Stimulated activated naive CD4-positive, alpha-beta T cell (primary cell): ENCODE data around the gene LIPH.
"Not testable (repeated sequence)": the region's sequence is repeated elsewhere in the genome, so short reads cannot be mapped to it uniquely, and the experiment has no call there.

Experiments used
- DNase-seq, 6 experiments: peaks; one replicate each; lab custom pipeline; 2025; lab: John Stamatoyannopoulos, UW

Gene LIPH

DNA sequence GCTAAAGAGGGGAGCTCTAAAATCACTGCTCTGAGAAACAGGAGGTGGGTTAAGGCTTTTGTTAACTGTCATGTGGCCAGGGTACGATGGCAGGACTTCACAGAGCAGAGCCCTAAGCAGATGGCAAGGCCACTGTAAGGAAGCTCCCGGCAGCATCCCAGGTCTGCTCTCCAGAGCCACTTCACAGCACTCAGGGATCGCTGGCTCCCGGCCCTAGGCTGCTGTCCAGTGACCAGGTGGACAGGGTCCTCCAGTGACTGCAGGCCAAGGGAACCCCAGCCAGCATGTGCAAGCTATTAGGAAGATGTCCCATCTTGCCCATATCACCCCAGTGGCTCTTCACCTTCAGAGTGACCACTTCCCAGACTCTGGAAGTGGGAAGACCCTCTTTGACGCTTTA, 63.9 kb downstream of the LIPH start:
- no peak for DNase-seq

DNA sequence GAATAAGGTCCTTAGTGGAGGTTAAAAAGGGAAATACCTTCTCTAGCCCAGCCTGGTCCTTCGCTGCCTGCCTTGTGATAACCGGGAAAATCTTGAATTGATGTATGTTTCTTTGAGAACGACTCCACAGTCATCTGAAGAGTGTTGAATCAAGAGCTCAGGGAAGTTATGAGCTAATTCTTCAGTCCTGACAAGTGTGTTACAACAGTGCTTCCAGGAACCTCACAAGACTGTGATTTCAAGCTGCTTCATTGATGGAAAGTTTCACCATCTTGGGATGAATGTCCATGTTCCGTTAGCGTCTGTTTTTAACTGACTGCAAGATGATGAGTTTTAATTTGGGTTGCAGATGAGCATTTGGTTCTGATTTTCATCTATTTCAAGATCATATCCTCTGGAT, 66.0 kb downstream of the LIPH start:
- no peak for DNase-seq

DNA sequence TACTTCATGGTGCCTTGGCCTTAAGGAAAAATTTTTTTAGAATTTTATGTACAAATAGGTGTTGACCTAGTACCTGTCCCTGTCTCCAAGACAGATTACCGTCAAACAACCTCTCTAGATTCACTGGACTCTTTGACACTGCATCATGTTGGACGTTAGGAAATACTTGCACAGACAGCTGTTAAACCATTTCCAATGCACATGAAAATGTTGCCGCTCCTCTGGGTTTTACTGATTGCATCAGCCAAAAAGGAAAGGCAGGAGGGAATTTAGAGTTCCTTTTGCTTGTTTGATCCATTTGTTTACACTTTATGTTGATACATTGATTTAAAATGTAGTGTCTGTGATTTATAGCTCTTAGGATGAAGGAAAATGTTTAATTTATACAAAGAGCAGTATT, 68.1 kb downstream of the LIPH start:
- no peak for DNase-seq

DNA sequence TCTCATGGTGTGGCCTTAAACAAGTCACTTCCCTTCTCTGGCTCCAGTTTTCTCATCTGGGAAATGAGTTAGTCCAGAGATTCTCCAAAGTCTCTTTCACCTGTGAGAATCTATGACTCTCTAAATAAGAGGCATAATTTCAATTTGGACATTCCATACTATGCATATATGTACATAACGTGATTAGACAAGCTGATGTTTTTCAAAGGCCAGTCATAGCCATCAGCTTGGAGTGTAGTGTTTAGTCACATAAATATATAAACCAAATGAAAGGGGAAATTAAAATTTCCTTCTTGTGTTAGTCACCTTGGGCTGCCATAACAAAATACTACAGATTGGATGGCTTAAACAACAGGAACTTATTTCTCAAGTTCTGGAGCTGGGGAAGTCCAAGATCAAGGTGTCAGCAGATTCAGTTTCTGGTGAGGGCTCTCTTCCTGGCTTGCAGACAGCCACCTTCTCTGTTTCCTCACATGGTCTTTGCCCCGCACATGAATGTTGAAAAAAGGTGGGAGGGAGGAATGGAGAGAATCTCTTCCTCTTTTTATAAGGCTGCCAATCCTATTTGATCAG, 72.9 kb downstream of the LIPH start:
- no peak for DNase-seq

DNA sequence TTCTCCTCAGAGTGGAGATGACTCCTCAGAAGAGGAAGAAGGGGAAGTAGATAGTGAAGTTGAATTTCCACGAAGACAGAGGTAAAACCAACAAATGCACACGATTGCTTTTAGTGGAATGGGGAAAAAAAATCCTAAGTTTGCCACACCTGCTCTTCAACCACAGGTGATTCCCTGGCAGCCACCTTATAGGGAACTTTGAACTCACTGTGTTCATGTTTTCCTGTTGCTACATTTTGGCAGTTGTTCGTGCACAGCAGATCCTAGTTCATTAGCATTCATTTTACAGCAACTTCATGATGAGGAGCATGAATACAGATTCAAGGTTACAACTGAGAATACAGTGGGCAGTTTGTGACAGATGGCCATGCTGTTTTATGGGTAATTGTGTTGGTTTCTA, 75.1 kb downstream of the LIPH start:
- DNase-seq: no peak

DNA sequence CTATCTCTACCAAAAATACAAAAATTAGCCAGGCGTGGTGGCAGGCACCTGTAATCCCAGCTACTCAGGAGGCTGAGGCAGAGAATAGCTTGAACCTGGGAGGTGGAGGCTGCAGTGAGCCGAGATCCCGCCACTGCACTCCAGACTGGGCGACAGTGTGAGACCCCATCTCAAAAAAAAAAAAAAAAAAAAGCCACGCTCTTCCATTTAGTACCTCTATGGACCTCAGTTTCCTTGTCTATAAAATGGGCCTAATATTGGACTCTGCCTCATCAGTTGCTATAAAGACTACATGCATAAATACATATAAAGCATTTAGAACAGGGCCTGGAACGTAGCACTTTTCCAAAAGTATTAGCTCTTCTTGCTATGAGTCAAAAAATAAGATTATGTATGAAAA, 77.5 kb downstream of the LIPH start:
- not testable (repeated sequence) for DNase-seq

DNA sequence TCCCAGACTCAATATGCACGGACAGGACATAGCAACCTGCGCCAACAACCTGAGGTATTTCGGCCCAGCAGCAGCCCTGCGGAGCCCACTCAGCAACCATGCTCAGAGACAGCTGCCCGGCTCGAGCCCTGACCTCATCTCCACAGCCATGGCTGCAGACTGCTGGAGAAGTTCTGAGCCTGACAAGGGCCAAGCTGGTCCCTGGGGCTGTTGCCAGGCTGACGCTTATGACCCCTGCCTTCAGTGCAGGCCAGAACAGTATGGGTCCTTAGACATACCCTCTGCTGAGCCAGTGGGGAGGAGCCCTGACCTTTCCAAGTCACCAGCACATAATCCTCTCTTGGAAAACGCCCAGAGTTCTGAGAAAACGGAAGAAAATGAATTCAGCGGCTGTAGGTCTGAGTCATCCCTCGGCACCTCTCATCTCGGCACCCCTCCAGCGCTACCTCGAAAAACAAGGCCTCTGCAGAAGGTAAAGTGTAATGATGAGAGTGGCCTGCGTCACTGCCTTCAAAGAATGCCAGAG, 79.0 kb downstream of the LIPH start:
- no peak for DNase-seq

DNA sequence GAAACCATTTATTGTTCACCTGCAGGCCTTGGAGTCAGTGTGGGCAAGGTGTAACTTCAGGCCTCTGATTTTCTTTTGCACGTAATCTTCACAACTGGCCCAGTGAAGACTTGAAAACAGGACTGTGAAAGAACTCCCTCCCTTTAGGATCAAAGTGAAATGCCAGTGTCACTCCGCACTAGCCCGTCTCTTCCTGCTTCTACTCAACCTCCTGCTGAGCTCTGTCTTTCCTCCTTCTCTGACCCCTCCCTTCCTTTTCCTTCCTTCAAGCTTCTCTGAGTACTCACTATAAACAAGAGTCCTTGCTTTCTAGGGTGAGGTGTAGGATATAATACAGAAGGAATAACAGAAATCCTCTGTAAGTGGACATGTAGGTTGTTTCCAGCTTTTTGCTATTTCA, 82.1 kb downstream of the LIPH start:
- DNase-seq: no peak

DNA sequence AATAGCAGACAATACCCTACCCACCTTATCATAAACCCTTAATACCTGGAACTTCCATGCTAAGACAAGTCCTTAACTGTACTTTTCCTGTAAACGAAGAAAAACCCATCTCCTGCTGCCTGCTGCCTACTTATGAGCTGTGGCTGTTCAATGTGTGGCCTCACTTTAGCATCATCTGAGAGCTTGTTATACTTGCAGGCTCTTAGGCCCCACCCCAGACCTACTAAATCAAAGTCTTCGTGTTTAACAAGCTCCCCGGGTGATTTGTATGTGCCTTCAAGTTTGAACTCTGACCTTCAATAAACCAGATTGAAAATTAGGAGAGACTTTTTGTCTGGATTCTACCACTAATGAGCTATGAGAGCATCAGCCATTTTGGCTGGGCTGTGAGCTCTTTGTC, 82.8 kb downstream of the LIPH start:
- DNase-seq: no peak

DNA sequence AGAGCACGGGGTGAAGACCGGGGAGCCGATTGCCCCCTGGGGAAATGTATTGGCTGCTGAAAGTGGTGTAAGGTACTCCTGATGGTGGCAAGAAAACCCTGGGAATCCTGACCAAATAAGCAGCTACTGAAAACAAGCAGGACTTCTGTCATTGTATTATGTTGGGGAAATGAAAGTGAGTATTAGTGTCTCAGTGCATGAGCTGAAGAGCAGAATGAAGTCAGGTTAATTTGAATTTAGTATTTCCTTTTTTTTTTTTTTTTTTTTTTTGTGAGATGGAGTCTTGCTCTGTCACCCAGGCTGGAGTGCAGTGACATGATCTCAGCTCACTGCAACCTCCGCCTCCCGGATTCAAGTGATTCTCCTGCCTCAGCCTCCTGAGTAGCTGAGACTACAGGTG, 86.3 kb downstream of the LIPH start:
- not testable (repeated sequence) for DNase-seq

DNA sequence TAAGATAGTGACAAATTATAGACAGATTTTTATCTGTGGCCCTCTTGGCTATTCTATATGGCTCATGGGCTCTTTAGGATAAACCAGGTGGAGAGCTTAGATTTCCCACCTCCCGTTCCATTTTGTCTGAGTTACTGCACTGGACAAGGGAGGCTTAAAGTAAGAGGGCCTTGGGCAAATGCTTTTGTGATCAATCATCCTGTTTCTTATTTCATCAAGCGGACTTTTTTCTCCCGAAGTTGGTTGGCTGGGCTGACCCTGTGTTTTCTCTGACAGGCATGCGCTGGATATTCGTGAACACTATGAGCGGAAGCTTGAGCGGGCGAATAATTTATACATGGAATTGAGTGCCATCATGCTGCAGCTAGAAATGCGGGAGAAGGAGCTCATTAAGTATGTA, 86.9 kb downstream of the LIPH start:
- no peak for DNase-seq

DNA sequence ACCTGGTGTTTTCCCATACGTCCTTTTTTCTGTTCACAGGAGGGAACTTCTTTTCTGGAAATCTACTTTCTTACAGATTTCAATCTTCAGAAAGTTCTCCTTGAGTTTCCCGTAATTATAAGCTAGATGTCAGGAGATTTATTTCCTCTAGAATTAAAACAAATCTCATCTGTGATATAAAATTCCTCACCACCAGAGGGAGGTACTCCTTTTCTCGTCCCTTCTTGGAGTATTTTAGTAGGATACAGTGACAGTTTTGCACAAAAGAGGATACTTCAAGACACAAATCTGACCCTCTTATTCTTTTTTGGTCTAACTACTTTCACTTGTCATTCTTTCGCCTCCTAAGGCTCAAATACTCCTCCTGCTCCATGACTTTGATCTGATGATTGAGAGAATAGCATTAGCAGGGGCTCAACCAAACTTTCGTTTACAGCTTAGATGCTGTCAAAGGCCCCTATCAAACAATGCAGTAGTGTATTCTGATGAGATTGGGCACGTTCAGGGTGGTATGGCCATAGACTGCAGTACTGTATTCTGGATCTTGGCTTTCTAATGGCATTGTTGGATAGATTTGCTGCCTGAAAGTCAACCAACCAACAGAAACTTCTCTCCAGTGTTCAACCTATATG, 91.6 kb downstream of the LIPH start:
- no peak for DNase-seq

DNA sequence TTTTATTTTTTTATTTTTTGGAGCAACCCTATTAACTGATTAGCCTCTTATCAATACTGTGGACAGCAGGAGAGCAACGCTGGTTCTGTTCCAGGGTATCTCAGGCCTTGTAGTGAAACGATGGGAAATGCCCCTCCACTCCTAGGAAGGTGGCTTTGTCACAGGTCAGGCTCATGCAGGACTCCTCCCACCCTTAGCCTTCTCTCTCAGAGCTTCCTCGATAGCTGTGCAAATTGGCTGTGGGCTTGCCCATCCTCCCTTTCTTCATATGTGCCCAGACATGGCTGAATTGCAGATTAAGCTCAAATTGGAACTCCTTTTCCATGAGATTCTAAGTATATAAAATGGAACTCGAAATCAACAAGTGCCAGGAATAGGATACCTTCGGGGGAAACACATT, 92.1 kb downstream of the LIPH start:
- no peak for DNase-seq

DNA sequence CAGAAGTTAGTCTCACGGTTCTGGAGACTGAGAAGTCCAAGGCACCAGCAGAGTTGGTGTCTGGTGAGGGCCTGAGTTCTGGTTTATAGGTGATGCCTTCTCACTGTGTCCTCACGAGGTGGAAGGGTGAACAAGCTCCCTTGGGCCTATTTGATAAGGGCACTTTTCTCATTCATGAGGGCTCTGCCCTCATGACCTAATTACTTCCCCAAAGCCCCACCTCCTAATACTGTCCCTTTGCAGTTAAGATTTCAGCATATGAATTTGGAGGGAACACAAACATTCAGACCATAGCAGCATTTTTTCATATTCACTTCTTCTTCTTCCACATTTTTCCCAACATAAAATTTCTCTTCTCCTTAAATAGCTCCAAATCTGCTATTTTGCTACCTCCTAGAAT, 95.0 kb downstream of the LIPH start:
- no peak for DNase-seq
